ENCODE data around the gene TRPV2. TPM values are rescaled to one million over a fixed set of nuclear protein-coding genes. Genes with fewer than 3 reads are reported as not detected.
A peak's percentile ranks its signal among the peaks of the same experiment; 100 is the strongest.

The TRPV2 gene, protein sequence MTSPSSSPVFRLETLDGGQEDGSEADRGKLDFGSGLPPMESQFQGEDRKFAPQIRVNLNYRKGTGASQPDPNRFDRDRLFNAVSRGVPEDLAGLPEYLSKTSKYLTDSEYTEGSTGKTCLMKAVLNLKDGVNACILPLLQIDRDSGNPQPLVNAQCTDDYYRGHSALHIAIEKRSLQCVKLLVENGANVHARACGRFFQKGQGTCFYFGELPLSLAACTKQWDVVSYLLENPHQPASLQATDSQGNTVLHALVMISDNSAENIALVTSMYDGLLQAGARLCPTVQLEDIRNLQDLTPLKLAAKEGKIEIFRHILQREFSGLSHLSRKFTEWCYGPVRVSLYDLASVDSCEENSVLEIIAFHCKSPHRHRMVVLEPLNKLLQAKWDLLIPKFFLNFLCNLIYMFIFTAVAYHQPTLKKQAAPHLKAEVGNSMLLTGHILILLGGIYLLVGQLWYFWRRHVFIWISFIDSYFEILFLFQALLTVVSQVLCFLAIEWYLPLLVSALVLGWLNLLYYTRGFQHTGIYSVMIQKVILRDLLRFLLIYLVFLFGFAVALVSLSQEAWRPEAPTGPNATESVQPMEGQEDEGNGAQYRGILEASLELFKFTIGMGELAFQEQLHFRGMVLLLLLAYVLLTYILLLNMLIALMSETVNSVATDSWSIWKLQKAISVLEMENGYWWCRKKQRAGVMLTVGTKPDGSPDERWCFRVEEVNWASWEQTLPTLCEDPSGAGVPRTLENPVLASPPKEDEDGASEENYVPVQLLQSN
- 1.3 TPM for polyA plus RNA-seq (2013, experiment 1 of 2)
- 1.9 TPM for polyA plus RNA-seq (2013, experiment 2 of 2)

DNA sequence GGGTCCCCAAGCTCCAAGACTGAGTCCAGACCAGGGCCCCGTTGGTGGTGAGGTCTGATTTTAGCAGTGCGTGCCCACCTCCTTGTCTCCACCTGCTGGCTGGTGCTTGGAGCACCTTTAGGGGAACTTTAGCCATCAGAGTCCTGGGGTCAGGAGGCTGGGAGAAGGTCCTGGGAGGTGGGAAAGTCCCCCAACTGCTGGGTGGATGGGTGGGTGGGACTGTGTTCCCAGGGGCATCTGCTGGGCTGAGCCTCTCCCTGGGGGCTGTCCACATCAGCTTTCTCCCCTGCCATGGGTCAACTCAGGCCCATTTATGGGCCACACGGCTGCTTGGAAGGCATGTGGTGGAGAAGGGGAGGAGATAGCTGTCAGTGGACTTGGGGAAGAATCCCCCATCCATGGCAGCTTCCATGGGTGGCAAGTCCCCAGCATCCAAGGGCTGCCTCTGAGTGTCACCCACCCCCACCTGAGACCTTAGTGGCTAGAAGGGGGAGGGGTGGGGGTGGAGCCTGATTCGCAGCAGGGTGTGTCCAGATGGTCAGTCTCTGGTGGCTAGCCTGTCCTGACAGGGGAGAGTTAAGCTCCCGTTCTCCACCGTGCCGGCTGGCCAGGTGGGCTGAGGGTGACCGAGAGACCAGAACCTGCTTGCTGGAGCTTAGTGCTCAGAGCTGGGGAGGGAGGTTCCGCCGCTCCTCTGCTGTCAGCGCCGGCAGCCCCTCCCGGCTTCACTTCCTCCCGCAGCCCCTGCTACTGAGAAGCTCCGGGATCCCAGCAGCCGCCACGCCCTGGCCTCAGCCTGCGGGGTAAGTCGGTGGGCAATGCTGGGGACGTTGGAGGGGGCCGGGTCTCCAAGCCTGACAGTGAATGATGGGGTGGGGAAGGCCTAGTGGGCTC lies at the start of gene TRPV2:
TSS of gene TRPV2 (plus strand) at position 541 of the 894 bp plus-strand sequence. CDS start 2,098 bp downstream, outside the sequence.
- Histone ChIP-seq H3K18ac (ENCODE audit: low read length) (peak within 1 kb of the TSS; percentile 9), H3K36me3 (ENCODE audit: control insufficient read depth, insufficient read depth, low read length) (no peaks in the 10 kb centered on the region), H4K5ac (ENCODE audit: low read length) (no peak within 1 kb of the TSS), H3K4ac (ENCODE audit: low read depth, low read length) (no peak within 1 kb of the TSS), H3K23ac (ENCODE audit: low read length) (peak within 1 kb of the TSS; percentile 24), H3K27me3 (ENCODE audit: insufficient read depth, low read length, poor library complexity) (no peaks in the 10 kb centered on the region), H3K79me1 (ENCODE audit: low read length) (no peaks in the 10 kb centered on the region), H3K9ac (ENCODE audit: low read length) (peak within 1 kb of the TSS; percentile 51), H2BK120ac (ENCODE audit: low read depth, low read length) (no peak within 1 kb of the TSS), H3K56ac (ENCODE audit: low read length) (peak within 1 kb of the TSS; percentile 82), H3K4me3 (ENCODE audit: low read length) (no peak within 1 kb of the TSS), H3K27ac (ENCODE audit: low read depth, low read length) (no peak within 1 kb of the TSS), H3K79me2 (ENCODE audit: control insufficient read depth, insufficient read depth, low read length) (no peaks in the 10 kb centered on the region), H2BK5ac (ENCODE audit: low read length) (no peak within 1 kb of the TSS), H2BK15ac (replicated peaks; ENCODE audit: low read depth) (no peak within 1 kb of the TSS), H3K4me1 (ENCODE audit: control insufficient read depth, low read depth, low read length) (no peaks in the 10 kb centered on the region), H2AK5ac (ENCODE audit: low read length) (no peak within 1 kb of the TSS), H4K8ac (ENCODE audit: low read depth, low read length) (no peak within 1 kb of the TSS), H3K4me2 (ENCODE audit: low read length) (peak within 1 kb of the TSS; percentile 18)
- no CpG with 5 or more reads among the region's 21 CpGs for WGBS (ENCODE audit: extremely low coverage, insufficient coverage, low lambda C conversion rate)
- DNase-seq: peak; percentile 68

DNA sequence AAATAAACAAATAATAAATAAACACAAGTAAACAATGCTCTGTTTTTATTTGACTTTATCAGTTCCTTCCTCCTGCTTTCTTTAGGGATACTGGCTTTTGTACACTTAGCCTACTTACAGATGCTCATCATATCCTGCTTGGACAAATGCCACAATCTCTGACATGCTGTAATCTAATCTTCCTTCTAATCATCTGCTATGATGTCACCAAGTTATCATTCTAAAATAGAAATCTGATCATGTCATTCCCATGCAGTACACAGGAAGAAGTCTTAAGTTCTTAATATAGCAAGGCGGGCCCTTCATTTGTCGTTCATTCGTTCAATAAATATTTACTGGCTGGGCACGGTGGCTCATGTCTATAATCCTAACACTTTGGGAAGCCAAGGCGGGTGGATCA lies 43.6 kb upstream of the TRPV2 start:
- Histone ChIP-seq H3K56ac (ENCODE audit: low read length) (no peak overlapping the region), H3K27ac (ENCODE audit: low read depth, low read length) (no peak overlapping the region), H3K23ac (ENCODE audit: low read length) (no peak overlapping the region), H2AK5ac (ENCODE audit: low read length) (no peak overlapping the region), H4K8ac (ENCODE audit: low read depth, low read length) (no peak overlapping the region), H3K36me3 (ENCODE audit: control insufficient read depth, insufficient read depth, low read length) (no peaks in the 10 kb centered on the region), H3K4me2 (ENCODE audit: low read length) (no peak overlapping the region), H4K5ac (ENCODE audit: low read length) (no peak overlapping the region), H3K9ac (ENCODE audit: low read length) (no peak overlapping the region), H3K79me1 (ENCODE audit: low read length) (no peaks in the 10 kb centered on the region), H3K4me3 (ENCODE audit: low read length) (no peak overlapping the region), H2BK15ac (replicated peaks; ENCODE audit: low read depth) (no peak overlapping the region), H2BK120ac (ENCODE audit: low read depth, low read length) (no peak overlapping the region), H3K4ac (ENCODE audit: low read depth, low read length) (no peak overlapping the region), H3K4me1 (ENCODE audit: control insufficient read depth, low read depth, low read length) (no peaks in the 10 kb centered on the region), H3K18ac (ENCODE audit: low read length) (no peak overlapping the region), H3K79me2 (ENCODE audit: control insufficient read depth, insufficient read depth, low read length) (no peaks in the 10 kb centered on the region), H2BK5ac (ENCODE audit: low read length) (no peak overlapping the region), H3K27me3 (ENCODE audit: insufficient read depth, low read length, poor library complexity) (no peaks in the 10 kb centered on the region)
- WGBS (ENCODE audit: extremely low coverage, insufficient coverage, low lambda C conversion rate): no CpG with 5 or more reads among the region's 5 CpGs
- no peak for DNase-seq

DNA sequence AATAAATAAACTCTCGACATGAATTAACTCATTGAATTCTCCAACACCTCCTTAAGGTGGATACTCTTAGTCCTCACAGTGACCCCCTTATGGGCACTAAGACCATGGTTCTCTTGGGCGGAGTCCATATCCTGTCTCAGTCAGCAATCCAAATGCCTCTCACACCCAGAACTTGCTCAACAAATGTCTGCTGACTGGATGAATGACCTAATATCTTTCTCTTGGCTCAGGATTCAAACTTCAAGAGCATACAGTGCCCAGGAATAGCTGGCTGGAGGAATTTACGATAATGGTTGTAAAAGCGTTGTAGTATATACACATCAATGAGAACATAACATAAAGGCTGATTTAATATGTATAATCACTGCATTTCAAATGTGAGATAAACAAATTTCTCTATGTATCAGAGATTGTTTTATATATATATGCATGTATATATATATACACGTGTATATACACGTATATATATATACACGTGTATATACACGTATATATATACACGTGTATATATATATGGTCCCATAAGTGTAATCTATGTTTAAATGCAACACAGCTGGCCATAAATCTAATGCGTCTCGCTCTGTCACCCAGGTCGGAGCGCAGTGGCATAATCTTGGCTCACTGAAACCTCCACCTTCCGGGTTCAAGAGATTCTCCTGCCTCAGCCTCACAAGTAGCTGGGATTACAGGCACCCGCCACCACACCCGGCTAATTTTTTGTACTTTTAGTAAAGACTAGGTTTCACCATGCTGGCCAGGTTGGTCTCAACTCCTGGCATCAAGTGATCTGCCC lies 41.0 kb upstream of the TRPV2 start:
- Histone ChIP-seq H4K8ac (ENCODE audit: low read depth, low read length) (no peak overlapping the region), H2BK120ac (ENCODE audit: low read depth, low read length) (no peak overlapping the region), H2BK5ac (ENCODE audit: low read length) (no peak overlapping the region), H3K27ac (ENCODE audit: low read depth, low read length) (no peak overlapping the region), H4K5ac (ENCODE audit: low read length) (no peak overlapping the region), H3K4ac (ENCODE audit: low read depth, low read length) (no peak overlapping the region), H3K27me3 (ENCODE audit: insufficient read depth, low read length, poor library complexity) (no peaks in the 10 kb centered on the region), H3K79me2 (ENCODE audit: control insufficient read depth, insufficient read depth, low read length) (no peaks in the 10 kb centered on the region), H3K79me1 (ENCODE audit: low read length) (no peaks in the 10 kb centered on the region), H3K9ac (ENCODE audit: low read length) (no peak overlapping the region), H3K23ac (ENCODE audit: low read length) (no peak overlapping the region), H3K4me2 (ENCODE audit: low read length) (no peak overlapping the region), H3K4me3 (ENCODE audit: low read length) (no peak overlapping the region), H3K56ac (ENCODE audit: low read length) (no peak overlapping the region), H2AK5ac (ENCODE audit: low read length) (no peak overlapping the region), H3K4me1 (ENCODE audit: control insufficient read depth, low read depth, low read length) (no peaks in the 10 kb centered on the region), H3K36me3 (ENCODE audit: control insufficient read depth, insufficient read depth, low read length) (no peaks in the 10 kb centered on the region), H3K18ac (ENCODE audit: low read length) (no peak overlapping the region), H2BK15ac (replicated peaks; ENCODE audit: low read depth) (no peak overlapping the region)
- DNase-seq: no peak
- WGBS (ENCODE audit: extremely low coverage, insufficient coverage, low lambda C conversion rate): no CpG with 5 or more reads among the region's 16 CpGs

DNA sequence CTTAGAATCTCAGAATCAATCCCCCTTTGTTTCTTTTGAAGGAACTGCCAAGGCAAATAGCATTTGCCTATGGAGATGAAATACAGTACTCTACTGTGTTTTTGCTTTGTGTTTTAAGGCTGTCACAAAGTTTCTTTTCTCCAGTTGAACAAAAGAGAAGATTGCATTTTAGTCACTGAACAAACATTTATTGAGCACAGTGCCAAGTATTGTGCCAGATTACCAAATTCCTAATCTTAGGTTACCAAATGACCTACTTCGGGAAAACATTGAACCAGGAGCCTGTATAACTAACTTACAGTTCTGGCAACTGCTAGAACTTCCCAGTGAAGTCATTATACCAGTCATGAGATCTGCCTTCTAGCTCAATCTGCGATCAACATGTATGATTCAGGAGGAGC lies 37.4 kb upstream of the TRPV2 start:
- no peak for DNase-seq
- no peaks in the 10 kb centered on the region for H3K27me3 ChIP-seq (ENCODE audit: insufficient read depth, low read length, poor library complexity)
- H3K18ac ChIP-seq (ENCODE audit: low read length): no peak overlapping the region
- H3K4me3 ChIP-seq (ENCODE audit: low read length): no peak overlapping the region
- H2BK15ac ChIP-seq (replicated peaks; ENCODE audit: low read depth): no peak overlapping the region
- no peak overlapping the region for H3K27ac ChIP-seq (ENCODE audit: low read depth, low read length)
- H3K4me2 ChIP-seq (ENCODE audit: low read length): no peak overlapping the region
- no peak overlapping the region for H2AK5ac ChIP-seq (ENCODE audit: low read length)
- H2BK5ac ChIP-seq (ENCODE audit: low read length): no peak overlapping the region
- no peak overlapping the region for H3K23ac ChIP-seq (ENCODE audit: low read length)
- H3K4ac ChIP-seq (ENCODE audit: low read depth, low read length): no peak overlapping the region
- no CpG with 5 or more reads among the region's 2 CpGs for WGBS (ENCODE audit: extremely low coverage, insufficient coverage, low lambda C conversion rate)
- H3K79me2 ChIP-seq (ENCODE audit: control insufficient read depth, insufficient read depth, low read length): peaks cover 16% of the 10 kb centered on the region
- H3K56ac ChIP-seq (ENCODE audit: low read length): no peak overlapping the region
- no peak overlapping the region for H2BK120ac ChIP-seq (ENCODE audit: low read depth, low read length)
- peaks cover 3% of the 10 kb centered on the region for H3K4me1 ChIP-seq (ENCODE audit: control insufficient read depth, low read depth, low read length)
- no peak overlapping the region for H4K8ac ChIP-seq (ENCODE audit: low read depth, low read length)
- H3K9ac ChIP-seq (ENCODE audit: low read length): no peak overlapping the region
- H4K5ac ChIP-seq (ENCODE audit: low read length): no peak overlapping the region
- peaks cover 2% of the 10 kb centered on the region for H3K36me3 ChIP-seq (ENCODE audit: control insufficient read depth, insufficient read depth, low read length)
- H3K79me1 ChIP-seq (ENCODE audit: low read length): peaks cover 6% of the 10 kb centered on the region

DNA sequence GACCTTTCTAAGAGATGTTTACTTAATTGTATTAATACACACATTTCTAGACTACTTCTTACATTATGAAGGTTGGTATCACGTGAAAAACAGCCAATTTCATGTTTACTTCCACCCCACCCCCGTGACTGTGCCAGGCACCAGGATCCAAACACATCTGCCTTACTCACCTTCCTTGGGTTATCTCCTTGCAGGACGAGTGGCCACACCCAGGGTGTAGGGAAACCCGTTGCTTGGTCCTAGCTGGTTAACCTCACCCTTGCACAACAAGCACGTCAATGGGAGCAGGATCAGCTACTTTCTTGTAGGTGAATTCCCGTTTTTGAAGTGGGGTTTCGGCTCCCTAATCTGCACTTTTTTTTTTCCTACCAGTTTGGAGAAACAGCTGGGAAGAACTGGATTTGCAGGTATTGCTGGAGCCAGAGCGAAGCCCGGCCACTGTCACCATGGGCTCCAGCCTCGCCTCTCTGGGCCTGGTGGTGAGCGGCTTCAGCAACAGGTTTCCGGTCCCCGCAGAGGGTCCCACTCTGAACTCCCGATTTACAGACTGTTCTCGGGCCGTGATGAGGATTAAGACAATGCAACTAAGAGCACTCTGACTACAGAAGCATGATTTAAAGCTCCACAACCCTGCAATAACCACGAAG lies 36.6 kb upstream of the TRPV2 start:
- Histone ChIP-seq H3K18ac (ENCODE audit: low read length) (no peak overlapping the region), H3K9ac (ENCODE audit: low read length) (no peak overlapping the region), H2AK5ac (ENCODE audit: low read length) (no peak overlapping the region), H2BK120ac (ENCODE audit: low read depth, low read length) (no peak overlapping the region), H2BK5ac (ENCODE audit: low read length) (no peak overlapping the region), H4K5ac (ENCODE audit: low read length) (no peak overlapping the region), H2BK15ac (replicated peaks; ENCODE audit: low read depth) (no peak overlapping the region), H3K4me2 (ENCODE audit: low read length) (no peak overlapping the region), H3K56ac (ENCODE audit: low read length) (peak overlapping the region; percentile 31), H4K8ac (ENCODE audit: low read depth, low read length) (no peak overlapping the region), H3K4me3 (ENCODE audit: low read length) (no peak overlapping the region), H3K79me2 (ENCODE audit: control insufficient read depth, insufficient read depth, low read length) (peaks cover 20% of the 10 kb centered on the region), H3K4ac (ENCODE audit: low read depth, low read length) (no peak overlapping the region), H3K79me1 (ENCODE audit: low read length) (peaks cover 11% of the 10 kb centered on the region), H3K23ac (ENCODE audit: low read length) (no peak overlapping the region), H3K27me3 (ENCODE audit: insufficient read depth, low read length, poor library complexity) (no peaks in the 10 kb centered on the region), H3K36me3 (ENCODE audit: control insufficient read depth, insufficient read depth, low read length) (peaks cover 4% of the 10 kb centered on the region), H3K4me1 (ENCODE audit: control insufficient read depth, low read depth, low read length) (peaks cover 5% of the 10 kb centered on the region), H3K27ac (ENCODE audit: low read depth, low read length) (no peak overlapping the region)
- no CpG with 5 or more reads among the region's 17 CpGs for WGBS (ENCODE audit: extremely low coverage, insufficient coverage, low lambda C conversion rate)
- DNase-seq: no peak
